Measurements from ENCODE around the gene TANC1. TPM values are rescaled to one million over a fixed set of nuclear protein-coding genes. Genes with fewer than 3 reads are reported as not detected.

TANC1 gene
- total and polyA plus RNA-seq, 3 donors from 2014 or later: 8.6 to 19.3 (median 16.2) TPM

- H3K4me1 ChIP-seq: no peaks in the 10 kb centered on the region
- no peak overlapping the region for H3K27ac ChIP-seq
- WGBS, 2 donors: 94 to 95% methylated on average over 12 of the region's 12 CpGs
These were observed 189.1 kb downstream of the TANC1 start for GRCh38 chr2:159157361-159158209.

GRCh38 chr2:159160412-159160811 lies 192.0 kb downstream of the TANC1 start:
- WGBS, 2 donors: 81 to 84% methylated on average over 3 to 4 of the region's 4 CpGs
- no peak for TF ChIP-seq POLR2A (IDR thresholded peaks at IDR 0.05)
- TF ChIP-seq, protein P1, sequence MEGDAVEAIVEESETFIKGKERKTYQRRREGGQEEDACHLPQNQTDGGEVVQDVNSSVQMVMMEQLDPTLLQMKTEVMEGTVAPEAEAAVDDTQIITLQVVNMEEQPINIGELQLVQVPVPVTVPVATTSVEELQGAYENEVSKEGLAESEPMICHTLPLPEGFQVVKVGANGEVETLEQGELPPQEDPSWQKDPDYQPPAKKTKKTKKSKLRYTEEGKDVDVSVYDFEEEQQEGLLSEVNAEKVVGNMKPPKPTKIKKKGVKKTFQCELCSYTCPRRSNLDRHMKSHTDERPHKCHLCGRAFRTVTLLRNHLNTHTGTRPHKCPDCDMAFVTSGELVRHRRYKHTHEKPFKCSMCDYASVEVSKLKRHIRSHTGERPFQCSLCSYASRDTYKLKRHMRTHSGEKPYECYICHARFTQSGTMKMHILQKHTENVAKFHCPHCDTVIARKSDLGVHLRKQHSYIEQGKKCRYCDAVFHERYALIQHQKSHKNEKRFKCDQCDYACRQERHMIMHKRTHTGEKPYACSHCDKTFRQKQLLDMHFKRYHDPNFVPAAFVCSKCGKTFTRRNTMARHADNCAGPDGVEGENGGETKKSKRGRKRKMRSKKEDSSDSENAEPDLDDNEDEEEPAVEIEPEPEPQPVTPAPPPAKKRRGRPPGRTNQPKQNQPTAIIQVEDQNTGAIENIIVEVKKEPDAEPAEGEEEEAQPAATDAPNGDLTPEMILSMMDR (IDR thresholded peaks at IDR 0.05): no peak
- H3K4me3 ChIP-seq: no peak overlapping the region
- no peaks in the 10 kb centered on the region for H3K4me1 ChIP-seq
- DNase-seq: no peak
- H3K27ac ChIP-seq: no peak overlapping the region
- no peaks in the 10 kb centered on the region for H3K9me3 ChIP-seq
- H3K27me3 ChIP-seq: no peaks in the 10 kb centered on the region
- H3K36me3 ChIP-seq (ENCODE audit: low read depth, missing control alignments): no peaks in the 10 kb centered on the region
- intact Hi-C loops (cut with DNase I; ENCODE audit: low total_unique reads): no loop called here

More at GRCh38 chr2:159157361-159158209, 189.1 kb downstream of the TANC1 start:
- H3K9me3 ChIP-seq: no peaks in the 10 kb centered on the region
- H3K27me3 ChIP-seq: no peaks in the 10 kb centered on the region
- no peaks in the 10 kb centered on the region for H3K36me3 ChIP-seq (ENCODE audit: low read depth, missing control alignments)
- H3K4me3 ChIP-seq: no peak overlapping the region
- intact Hi-C loops (cut with DNase I; ENCODE audit: low total_unique reads): no loop called here
- TF ChIP-seq, protein P1 (IDR thresholded peaks at IDR 0.05): no peak
- no peak for TF ChIP-seq POLR2A (IDR thresholded peaks at IDR 0.05)
- DNase-seq: no peak

- Histone ChIP-seq H3K27ac (no peak overlapping the region), H3K9me3 (no peaks in the 10 kb centered on the region), H3K27me3 (no peaks in the 10 kb centered on the region), H3K4me1 (no peaks in the 10 kb centered on the region), H3K36me3 (ENCODE audit: low read depth, missing control alignments) (no peaks in the 10 kb centered on the region), H3K4me3 (no peak overlapping the region)
- TF ChIP-seq POLR2A (IDR thresholded peaks at IDR 0.05): no peak
- no peak for DNase-seq
- WGBS, 2 donors: 68 to 76% methylated on average over 3 of the region's 3 CpGs
- intact Hi-C loops (cut with DNase I; ENCODE audit: low total_unique reads): no loop called here
These were observed 192.5 kb downstream of the TANC1 start for GRCh38 chr2:159160954-159161353.

- H3K4me1 ChIP-seq: no peaks in the 10 kb centered on the region
- DNase-seq: no peak
- no peaks in the 10 kb centered on the region for H3K27me3 ChIP-seq
- no peak for TF ChIP-seq POLR2A (IDR thresholded peaks at IDR 0.05)
- TF ChIP-seq, protein P1 (IDR thresholded peaks at IDR 0.05): no peak
- intact Hi-C loops (cut with DNase I; ENCODE audit: low total_unique reads): no loop called here
- H3K9me3 ChIP-seq: no peaks in the 10 kb centered on the region
- no peak overlapping the region for H3K27ac ChIP-seq
- H3K4me3 ChIP-seq: no peak overlapping the region
- 84 to 91% methylated on average over 6 of the region's 6 CpGs for WGBS, 2 donors
- H3K36me3 ChIP-seq (ENCODE audit: low read depth, missing control alignments): no peaks in the 10 kb centered on the region
These were observed 195.5 kb downstream of the TANC1 start for GRCh38 chr2:159163930-159164329.

DNA sequence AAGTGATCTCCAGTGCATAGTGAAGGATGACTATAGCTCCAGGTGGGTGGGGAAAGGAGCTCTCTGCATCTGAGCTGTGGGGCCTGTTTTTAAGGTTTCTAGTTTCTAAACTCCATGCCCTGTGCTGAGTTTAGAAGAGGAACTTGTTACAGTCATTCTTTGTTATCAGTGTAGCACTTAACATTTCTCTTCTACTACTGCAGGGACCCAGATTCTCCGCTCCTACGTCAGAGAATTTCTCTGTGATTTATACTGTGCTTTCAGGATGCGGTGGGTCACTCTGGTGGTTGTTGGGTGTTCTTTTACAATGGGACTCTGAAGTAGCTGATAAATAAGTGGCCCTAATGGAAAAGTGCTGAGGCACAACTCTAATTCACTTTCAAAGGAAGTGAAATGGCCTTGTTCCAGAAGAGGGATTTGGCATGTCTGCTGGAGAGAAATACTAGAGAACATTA lies 196.0 kb downstream of the TANC1 start:
- DNase-seq: no peak
- H3K4me3 ChIP-seq: no peak overlapping the region
- no peaks in the 10 kb centered on the region for H3K27me3 ChIP-seq
- intact Hi-C loops (cut with DNase I; ENCODE audit: low total_unique reads): no loop called here
- no peaks in the 10 kb centered on the region for H3K36me3 ChIP-seq (ENCODE audit: low read depth, missing control alignments)
- TF ChIP-seq, protein P1 (IDR thresholded peaks at IDR 0.05): no peak
- no peak for TF ChIP-seq POLR2A (IDR thresholded peaks at IDR 0.05)
- H3K4me1 ChIP-seq: no peaks in the 10 kb centered on the region
- no peak overlapping the region for H3K27ac ChIP-seq
- H3K9me3 ChIP-seq: no peaks in the 10 kb centered on the region
- 73 to 90% methylated on average over 3 of the region's 3 CpGs for WGBS, 2 donors

Measured in testis (tissue), 3 donors.